B cell (primary cell): ENCODE measurements around the gene CTSH.

Source experiments
- CTCF ChIP-seq: fragments of 200-600 bp; IDR thresholded peaks from one replicate; pipeline ENCODE4 v1.8.0; 2022; ENCODE audit warnings: antibody characterized with exemption, mild to moderate bottlenecking
- EZH2 ChIP-seq: IDR thresholded peaks from 2 replicates; pipeline ENCODE4 v1.6.1; 2012; ENCODE audit warnings: borderline replicate concordance, low read depth, mild to moderate bottlenecking, moderate library complexity, low read length; ENCODE audit not compliant: insufficient read depth, poor library complexity, severe bottlenecking

- TF ChIP-seq CTCF (no peak), EZH2 (no peak)
Measured at GRCh38 chr15:78977091-78977571, 32.3 kb upstream of the CTSH start.
